GM12872 (cell line): Measurements from ENCODE around the gene APBB2.

Source experiments
- TF ChIP-seq, protein P1 (sequence below): IDR thresholded peaks from 3 replicates; pipeline ENCODE4 v1.5.1; 2011; ENCODE audit warnings: low read depth, mild to moderate bottlenecking, low read length, moderate library complexity; ENCODE audit not compliant: insufficient read depth

APBB2 gene

DNA sequence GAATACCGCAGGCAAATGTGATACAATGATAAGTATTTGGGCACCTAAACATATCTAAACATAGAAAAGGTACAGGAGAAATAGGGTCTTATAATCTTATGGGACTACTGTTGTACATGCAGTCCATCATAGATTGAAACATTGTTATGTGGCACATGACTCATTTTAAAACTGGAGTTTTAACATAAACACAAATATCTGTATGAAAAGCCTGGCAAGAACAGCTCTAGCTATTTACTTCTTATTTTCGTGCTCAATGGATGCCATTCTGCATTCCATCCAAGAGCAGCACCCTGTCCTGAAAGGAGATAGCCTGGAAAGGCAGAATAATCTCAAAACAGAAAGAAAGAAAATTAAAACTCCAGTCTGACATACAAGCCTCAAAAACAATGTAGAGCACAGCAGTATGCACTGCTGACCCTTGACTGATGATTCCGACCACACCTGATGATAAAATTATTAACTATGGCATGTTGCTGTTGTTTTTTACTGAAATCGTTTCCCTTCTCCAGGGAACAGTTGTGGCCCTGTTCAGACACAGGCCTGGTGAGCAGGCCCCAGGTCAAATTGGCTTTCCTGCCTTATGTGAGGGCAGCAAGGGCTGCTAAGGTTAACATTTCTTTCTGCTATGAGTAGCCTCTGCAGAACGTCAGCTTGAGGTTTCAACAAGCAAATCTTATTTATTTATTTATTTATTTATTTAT, 152.7 kb downstream of the APBB2 start:
- TF ChIP-seq, protein P1, sequence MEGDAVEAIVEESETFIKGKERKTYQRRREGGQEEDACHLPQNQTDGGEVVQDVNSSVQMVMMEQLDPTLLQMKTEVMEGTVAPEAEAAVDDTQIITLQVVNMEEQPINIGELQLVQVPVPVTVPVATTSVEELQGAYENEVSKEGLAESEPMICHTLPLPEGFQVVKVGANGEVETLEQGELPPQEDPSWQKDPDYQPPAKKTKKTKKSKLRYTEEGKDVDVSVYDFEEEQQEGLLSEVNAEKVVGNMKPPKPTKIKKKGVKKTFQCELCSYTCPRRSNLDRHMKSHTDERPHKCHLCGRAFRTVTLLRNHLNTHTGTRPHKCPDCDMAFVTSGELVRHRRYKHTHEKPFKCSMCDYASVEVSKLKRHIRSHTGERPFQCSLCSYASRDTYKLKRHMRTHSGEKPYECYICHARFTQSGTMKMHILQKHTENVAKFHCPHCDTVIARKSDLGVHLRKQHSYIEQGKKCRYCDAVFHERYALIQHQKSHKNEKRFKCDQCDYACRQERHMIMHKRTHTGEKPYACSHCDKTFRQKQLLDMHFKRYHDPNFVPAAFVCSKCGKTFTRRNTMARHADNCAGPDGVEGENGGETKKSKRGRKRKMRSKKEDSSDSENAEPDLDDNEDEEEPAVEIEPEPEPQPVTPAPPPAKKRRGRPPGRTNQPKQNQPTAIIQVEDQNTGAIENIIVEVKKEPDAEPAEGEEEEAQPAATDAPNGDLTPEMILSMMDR, result no peak

DNA sequence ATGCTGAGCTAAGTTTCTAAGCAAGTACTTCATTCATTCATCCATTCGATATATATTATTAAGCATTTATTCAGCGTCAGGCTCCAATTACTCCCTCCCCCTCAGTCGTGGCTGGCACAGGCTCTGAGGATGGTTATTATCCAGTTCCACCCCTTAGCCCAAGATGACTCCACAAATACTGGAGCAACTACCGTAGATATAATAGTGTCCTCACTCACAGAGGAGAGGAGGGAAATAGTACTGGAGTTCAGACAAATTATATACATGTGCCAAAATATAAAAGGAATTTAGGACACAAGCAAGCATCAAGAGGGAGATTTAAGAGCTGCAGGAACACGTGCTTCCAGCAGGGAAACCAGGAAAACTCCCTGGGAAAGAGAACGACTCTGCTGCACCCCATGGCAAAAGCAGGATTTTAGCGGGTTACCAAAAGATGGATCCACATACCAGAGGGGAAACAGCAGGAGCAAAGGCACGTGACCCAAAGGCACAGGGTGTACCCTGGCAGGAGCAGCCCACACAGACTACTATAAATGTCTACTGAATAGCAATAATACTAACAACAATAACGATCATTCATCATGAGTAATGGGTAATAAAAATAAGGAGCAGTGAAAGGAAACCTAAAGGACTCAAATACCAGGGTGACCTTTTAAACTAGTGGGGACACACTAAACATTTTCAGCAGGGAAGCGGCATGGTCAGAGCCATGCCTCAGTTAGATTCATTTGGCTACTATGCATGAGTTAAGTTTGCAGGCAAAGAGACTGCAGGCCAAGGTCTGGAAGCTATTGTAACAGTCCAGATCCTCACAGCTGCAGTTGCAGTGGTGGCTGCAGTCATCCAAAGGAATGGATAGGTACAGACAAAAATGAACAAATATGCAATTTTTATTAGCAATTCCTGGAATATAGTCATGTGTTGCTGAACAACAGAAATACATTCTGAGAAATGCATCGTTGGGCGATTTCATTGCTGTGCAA, 153.7 kb downstream of the APBB2 start:
- TF ChIP-seq, protein P1, result no peak

DNA sequence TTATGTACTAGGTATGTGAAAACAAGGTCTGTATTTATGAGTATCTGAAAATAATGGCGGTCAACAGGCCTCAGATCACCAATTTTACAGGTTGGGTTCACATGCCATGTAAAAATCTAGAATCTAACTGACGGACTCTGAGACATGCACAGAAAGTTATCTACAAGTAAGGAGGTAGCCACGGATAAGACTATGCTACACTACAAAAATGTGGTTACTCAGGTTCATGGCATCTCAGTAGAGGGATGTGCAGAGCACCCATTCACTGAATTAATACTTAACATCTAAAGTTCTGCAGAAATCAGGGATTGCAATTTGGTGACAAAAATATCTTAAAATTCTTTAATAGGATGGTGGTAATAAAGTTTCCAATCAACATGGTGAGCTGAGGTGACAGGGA, 155.9 kb downstream of the APBB2 start:
- TF ChIP-seq, protein P1, result no peak

DNA sequence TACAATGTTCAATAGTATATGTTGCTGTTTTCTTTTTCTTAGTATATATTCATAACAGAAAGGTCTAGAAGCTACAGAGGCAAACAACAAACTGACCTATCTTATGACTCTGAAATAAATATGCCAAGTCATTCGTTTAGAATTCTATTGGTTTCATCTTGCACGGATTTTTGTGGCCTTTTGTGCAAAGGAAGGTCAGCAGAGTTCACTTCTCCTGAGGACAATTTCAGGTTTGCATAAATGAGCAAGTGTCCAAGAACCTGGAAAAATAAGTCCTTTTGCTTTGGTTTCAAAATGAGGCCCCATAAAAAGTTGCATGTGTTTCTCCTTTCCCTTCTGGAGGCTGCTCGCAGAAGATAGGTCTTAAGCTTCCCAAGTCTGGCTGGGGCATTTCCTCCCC, 156.9 kb downstream of the APBB2 start:
- TF ChIP-seq, protein P1, result no peak

DNA sequence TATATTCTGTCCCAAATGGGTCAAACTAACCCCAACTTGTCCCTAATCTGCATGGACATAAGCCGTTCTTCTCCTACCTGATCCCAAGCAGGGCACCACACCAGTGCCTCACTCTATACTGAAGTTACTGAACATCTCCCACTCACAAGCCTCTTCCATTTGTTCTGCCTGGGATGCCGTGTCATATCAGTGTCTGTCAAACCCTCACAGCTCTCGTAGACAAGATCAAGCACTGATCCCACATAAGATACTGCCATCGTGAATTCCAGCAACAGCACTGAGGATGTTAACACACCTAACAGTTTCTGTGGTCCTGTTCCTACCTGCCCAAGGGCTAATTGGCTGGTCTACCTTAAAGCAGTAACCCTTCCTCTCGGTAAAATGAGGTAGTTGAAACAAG, 162.1 kb downstream of the APBB2 start:
- TF ChIP-seq, protein P1, result no peak

DNA sequence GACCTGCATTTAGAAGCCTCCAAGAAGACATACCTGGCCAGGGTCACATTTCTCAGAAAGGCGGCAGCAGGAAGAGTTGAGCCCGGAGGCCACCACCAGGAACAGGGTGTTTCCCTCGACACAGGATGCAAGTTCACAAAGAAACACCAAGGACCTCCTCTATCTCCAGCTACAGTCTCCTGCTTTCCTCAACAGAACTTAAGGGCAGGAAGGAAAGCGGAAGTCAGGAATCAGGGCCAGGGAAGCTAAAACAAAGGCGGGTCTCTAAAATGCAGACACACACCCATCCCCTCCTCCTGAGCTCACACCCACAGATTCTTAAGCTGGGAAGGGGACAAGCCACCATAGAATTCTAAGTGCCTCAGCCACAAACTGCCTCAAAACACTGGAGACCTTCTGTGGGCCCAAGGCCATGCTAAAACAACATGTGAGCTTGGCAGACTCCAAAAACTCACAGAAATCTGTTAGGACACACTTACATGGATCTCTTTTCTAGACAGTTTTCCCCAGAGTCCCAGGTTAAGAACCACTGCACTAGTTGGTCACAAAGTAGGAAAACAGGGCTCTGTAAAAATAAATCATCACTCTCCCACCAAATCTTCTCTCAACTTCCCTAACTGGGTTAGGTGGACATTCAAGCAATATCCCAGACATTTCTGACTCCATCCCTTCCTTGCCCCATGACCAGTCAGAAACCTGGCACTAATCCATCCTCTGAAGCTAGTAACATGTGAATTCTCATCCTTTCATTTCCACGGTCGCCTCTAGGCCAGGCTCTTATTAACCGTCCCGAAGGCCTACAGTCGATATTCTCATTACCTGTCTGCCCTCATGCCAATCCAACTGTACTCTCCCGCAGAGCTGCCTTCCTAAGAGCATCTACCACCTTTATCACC, 163.2 kb downstream of the APBB2 start:
- TF ChIP-seq, protein P1, result no peak
